Tibial artery (tissue), 4 donors: ENCODE data around the gene TBL1Y.

Experiments
- DNase-seq, 2 donors: peaks; one replicate each; pipeline ENCODE4 v3.0.0-alpha.2; 2019
- H3K27ac ChIP-seq, 2 donors: fragments of 200-600 bp; sonication (generic) in 1 of 2; 1 replicate in 1 of 2; 2 replicates in 1 of 2; pipeline ENCODE4 v1.5.1; 2018 to 2019; ENCODE audit warnings: mild to moderate bottlenecking in 1 of 2
- H3K27me3 ChIP-seq, 2 donors: fragments of 200-600 bp; sonication (generic) in 1 of 2; one replicate each; pipeline versions ENCODE4 v1.5.1 to v1.6.0; 2016 to 2019
- H3K36me3 ChIP-seq, 3 donors: fragments of 200-600 bp; sonication (generic) in 2 of 3; one replicate each; pipeline ENCODE4 v1.5.1; 2016 to 2019; ENCODE audit warnings: mild to moderate bottlenecking in 2 of 3
- H3K4me1 ChIP-seq, 4 donors: fragments of 200-600 bp; sonication (generic) in 2 of 4; 1 replicate in 3 of 4; 2 replicates in 1 of 4; pipeline ENCODE4 v1.5.1; 2016 to 2019
- H3K4me3 ChIP-seq, 2 donors: fragments of 200-600 bp; sonication (generic) in 1 of 2; 1 replicate in 1 of 2; 2 replicates in 1 of 2; pipeline ENCODE4 v1.5.1; 2018 to 2019; ENCODE audit warnings: mild to moderate bottlenecking in 2 of 2
- H3K9me3 ChIP-seq, 3 donors: fragments of 200-600 bp; sonication (generic) in 1 of 3; one replicate each; pipeline ENCODE4 v1.5.1; 2016 to 2019
- CTCF ChIP-seq, 2 experiments: fragments of 200-600 bp in 1 of 2; fragments of 450-650 bp in 1 of 2; IDR thresholded peaks; one replicate each; pipeline ENCODE4 v1.5.1; 2017 to 2019; ENCODE audit warnings: antibody characterized with exemption in 2 of 2, mild to moderate bottlenecking in 1 of 2, moderate library complexity in 1 of 2
- intact Hi-C: fragments of 100-400 bp; cut with DNase I; formaldehyde crosslinking; loops from one replicate; pipeline ENCODE4 v1.15.0; 2023; ENCODE audit warnings: low total_unique reads

The TBL1Y gene

DNA sequence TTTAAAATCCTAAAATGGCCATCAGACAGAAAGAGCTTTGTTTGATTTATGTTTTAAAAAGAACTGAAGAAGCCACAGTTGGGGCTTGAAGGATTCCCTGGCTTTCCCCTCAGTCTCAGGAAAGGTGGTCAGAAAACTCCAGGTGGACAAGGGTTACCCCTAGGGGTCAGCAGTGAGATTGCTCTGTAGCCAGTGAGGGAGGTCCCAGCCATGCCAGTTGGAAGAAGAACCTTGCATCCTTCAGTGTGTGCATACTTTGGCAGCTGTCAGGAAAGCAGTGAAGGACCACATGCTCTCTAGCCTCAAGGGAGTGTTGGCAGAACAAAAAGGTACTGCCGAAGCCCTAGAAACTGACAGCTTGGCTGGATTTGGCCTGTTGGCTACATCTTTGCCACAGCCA lies 182.3 kb downstream of the TBL1Y start:
- intact Hi-C loops: no loop called here

DNA sequence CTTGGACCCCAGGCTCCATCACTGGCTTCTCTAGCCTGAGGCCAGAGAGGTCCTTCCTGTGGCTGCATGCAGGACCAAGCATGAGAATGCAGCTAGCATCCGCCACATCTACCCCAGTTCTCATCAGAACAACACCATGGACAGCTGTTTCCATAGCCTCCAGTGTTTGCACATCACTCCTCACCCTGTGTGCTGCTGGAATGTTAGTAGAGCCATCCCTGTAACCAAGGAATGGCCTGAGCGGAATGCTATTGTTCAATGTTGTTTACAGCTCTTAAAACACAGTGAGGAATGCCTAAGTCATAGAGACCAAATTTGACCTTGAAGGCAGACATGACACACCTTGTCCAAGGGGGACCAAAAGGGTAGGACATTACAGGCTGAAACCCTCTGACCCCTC lies 183.9 kb downstream of the TBL1Y start:
- no peaks in the 10 kb centered on the region for H3K27me3 ChIP-seq
- H3K9me3 ChIP-seq: no peaks in the 10 kb centered on the region
- H3K4me3 ChIP-seq: no peak overlapping the region
- H3K27ac ChIP-seq: no peak overlapping the region
- no peak for TF ChIP-seq CTCF (IDR thresholded peaks at IDR 0.05)
- H3K4me1 ChIP-seq: no peaks in the 10 kb centered on the region
- no peaks in the 10 kb centered on the region for H3K36me3 ChIP-seq
- no peak for DNase-seq
- intact Hi-C loops: no loop called here

More for the DNA sequence above, 182.3 kb downstream of the TBL1Y start:
- Histone ChIP-seq H3K36me3 (no peaks in the 10 kb centered on the region), H3K4me1 (no peaks in the 10 kb centered on the region), H3K27ac (no peak overlapping the region), H3K4me3 (no peak overlapping the region), H3K27me3 (no peaks in the 10 kb centered on the region), H3K9me3 (no peaks in the 10 kb centered on the region)
- no peak for TF ChIP-seq CTCF (IDR thresholded peaks at IDR 0.05)
- no peak for DNase-seq

DNA sequence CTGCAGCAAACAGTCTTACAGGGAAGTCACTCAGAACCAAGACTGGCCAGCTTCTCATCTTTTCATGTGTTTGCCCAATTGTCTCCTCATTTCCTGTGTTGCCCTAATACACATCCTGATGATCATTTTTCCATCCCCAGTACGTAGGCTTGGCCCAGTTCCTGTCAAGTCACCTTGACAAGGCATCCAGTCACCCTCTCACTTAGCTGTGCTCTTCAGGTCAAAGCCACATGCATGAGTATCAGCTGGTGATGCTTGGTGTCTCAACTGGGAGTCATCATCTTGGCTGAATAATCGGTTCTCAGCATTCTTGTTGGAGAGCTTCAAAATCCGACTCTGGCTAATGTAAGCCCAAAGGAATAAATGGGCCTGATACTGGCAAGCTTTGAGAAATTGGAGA lies 186.5 kb downstream of the TBL1Y start:
- Histone ChIP-seq H3K27ac (no peak overlapping the region), H3K4me1 (no peaks in the 10 kb centered on the region), H3K27me3 (no peaks in the 10 kb centered on the region), H3K9me3 (no peaks in the 10 kb centered on the region), H3K4me3 (no peak overlapping the region), H3K36me3 (no peaks in the 10 kb centered on the region)
- TF ChIP-seq CTCF (IDR thresholded peaks at IDR 0.05): no peak
- no peak for DNase-seq
- intact Hi-C loops: no loop called here

DNA sequence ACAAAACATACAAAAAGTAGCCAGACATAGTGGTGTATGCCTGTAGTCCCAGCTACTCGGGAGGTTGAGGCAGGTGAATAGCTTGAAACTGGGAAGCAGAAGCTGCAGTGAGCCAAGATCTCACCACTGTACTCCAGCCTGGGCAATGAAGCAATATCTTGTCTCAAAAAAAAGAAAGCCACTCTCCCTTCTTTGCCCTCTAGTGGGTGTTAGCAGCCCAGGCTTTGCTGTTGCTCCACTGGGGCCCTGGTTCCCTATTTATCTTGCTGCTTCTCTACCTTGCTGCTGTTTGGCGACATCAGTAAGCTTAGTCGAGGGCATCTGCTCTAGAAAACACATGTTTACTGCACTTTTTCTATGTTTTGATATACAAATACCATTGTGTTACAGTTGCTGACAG lies 189.2 kb downstream of the TBL1Y start:
- Histone ChIP-seq H3K27ac (no peak overlapping the region), H3K27me3 (no peaks in the 10 kb centered on the region), H3K36me3 (no peaks in the 10 kb centered on the region), H3K4me1 (no peaks in the 10 kb centered on the region), H3K9me3 (no peaks in the 10 kb centered on the region), H3K4me3 (no peak overlapping the region)
- DNase-seq: no peak
- intact Hi-C loops: no loop called here
- no peak for TF ChIP-seq CTCF (IDR thresholded peaks at IDR 0.05)

GRCh38 chrY:7102680-7103079 lies 192.2 kb downstream of the TBL1Y start:
- no peak overlapping the region for H3K4me3 ChIP-seq
- intact Hi-C loops: no loop called here
- no peak overlapping the region for H3K27ac ChIP-seq
- H3K27me3 ChIP-seq: no peaks in the 10 kb centered on the region
- H3K36me3 ChIP-seq: no peaks in the 10 kb centered on the region
- TF ChIP-seq CTCF (IDR thresholded peaks at IDR 0.05): no peak
- no peaks in the 10 kb centered on the region for H3K9me3 ChIP-seq
- H3K4me1 ChIP-seq: no peaks in the 10 kb centered on the region
- no peak for DNase-seq

DNA sequence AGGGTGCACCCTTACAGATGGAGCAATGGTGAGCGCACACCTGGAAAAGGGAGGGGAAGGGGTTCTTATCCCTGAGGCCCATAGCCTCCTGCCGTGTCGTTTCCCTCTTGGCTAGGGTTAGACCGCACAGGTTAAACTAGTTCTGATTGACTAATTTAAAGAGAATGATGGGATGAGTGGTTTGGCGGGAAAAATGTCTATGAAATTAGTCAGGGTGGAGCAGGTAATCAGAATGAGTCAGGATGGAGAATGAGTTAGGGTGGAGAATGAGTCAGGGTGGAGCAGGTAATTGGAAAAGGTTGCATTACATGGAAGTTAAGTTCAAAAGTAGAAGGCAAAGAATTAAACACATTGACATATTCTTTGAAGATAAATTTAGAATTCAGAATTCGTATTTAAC lies 196.7 kb downstream of the TBL1Y start:
- Histone ChIP-seq H3K36me3 (no peaks in the 10 kb centered on the region), H3K27ac (no peak overlapping the region), H3K27me3 (no peaks in the 10 kb centered on the region), H3K4me1 (no peaks in the 10 kb centered on the region), H3K4me3 (no peak overlapping the region), H3K9me3 (no peaks in the 10 kb centered on the region)
- intact Hi-C loops: no loop called here
- DNase-seq: no peak
- TF ChIP-seq CTCF (IDR thresholded peaks at IDR 0.05): no peak
